Stimulated activated CD8-positive, alpha-beta memory T cell treated with anti-CD3 and anti-CD28 coated beads, Interleukin-12 subunit alpha, Interleukin-12 subunit beta, amount 100 ng/mL, for 1 hour (primary cell): ENCODE measurements around the gene TRIM54.

Experiments used
- DNase-seq: peaks from one replicate; pipeline ENCODE4 v3.0.0-alpha.2; 2020; ENCODE audit warnings: low read depth

TRIM54 gene

GRCh38 chr2:27281855-27282559 lies at the start of gene TRIM54:
Gene TRIM54 (plus strand): TSS chr2:27282429. CDS start chr2:27282732, 303 bp downstream.
- DNase-seq, result no peak

GRCh38 chr2:27233341-27233740 lies 48.9 kb upstream of the TRIM54 start:
- no peak for DNase-seq

GRCh38 chr2:27236136-27236535 lies 46.1 kb upstream of the TRIM54 start:
- DNase-seq, result no peak

DNA sequence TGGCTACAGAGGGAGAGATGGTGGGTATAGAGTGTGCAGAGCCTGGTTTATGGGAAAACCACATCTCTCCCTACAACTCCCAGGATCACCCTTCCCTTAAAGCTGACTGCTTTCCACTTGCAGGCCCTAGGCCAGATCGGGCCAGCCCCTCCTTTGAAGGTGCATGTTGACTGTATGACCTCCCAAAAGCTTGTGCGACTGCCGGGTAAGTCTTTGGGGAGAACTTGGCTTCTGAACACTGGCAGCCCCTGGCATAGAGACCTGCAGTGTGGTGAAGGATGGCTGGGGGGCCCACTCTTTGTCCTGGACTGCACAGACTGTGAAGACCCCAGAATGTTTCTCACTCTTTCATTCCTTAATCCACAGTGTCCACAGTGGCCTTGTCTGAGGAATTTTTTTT lies 45.6 kb upstream of the TRIM54 start:
- no peak for DNase-seq

DNA sequence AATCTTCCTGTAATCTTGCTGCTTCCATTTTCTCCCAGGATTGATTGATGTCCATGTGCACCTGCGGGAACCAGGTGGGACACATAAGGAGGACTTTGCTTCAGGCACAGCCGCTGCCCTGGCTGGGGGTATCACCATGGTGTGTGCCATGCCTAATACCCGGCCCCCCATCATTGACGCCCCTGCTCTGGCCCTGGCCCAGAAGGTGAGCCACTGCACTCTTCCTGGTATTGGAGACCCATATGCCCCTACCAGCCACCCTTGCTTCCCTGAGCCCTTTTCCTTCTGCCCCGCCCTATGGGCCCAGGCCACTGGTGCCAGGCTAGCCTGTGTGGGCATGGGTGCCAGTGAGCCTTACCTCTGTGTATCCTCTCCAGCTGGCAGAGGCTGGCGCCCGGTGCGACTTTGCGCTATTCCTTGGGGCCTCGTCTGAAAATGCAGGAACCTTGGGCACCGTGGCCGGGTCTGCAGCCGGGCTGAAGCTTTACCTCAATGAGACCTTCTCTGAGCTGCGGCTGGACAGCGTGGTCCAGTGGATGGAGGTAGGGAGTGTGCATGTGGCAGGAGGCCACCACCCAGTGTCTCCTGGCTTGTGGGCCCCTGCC lies 44.8 kb upstream of the TRIM54 start:
- no peak for DNase-seq

DNA sequence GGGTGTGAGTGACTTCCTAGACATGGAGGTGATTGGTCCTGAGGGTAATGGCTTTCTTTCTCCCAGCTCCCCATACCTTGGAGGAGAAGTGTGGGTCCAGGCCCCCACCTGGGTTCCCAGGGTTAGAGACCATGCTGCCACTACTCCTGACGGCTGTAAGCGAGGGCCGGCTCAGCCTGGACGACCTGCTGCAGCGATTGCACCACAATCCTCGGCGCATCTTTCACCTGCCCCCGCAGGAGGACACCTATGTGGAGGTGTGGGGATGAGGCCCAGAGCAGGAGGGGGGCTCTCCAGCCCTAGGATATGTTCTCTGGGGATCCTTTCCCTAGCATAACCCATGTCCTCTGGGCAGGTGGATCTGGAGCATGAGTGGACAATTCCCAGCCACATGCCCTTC lies 43.3 kb upstream of the TRIM54 start:
- DNase-seq, result no peak

DNA sequence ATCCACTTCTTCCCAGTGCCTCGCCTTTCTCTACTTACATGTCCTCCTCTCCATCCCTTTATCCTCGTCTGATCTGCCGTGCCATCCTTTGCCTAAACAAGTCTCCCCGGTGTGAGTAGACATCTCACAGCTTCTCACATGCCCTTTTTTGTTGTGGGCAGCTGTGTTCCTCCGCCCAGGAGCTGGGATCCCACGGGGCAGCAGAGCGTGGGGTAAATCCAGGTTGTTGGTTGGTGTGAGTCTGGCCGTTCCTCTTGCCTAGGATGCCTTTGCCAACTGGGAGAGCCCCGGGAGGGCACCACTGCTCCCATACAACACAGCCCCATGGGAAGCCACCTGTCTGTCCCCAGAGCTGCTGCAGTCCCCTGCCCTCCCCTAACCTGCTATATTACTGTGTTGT lies 41.8 kb upstream of the TRIM54 start:
- DNase-seq, result no peak

DNA sequence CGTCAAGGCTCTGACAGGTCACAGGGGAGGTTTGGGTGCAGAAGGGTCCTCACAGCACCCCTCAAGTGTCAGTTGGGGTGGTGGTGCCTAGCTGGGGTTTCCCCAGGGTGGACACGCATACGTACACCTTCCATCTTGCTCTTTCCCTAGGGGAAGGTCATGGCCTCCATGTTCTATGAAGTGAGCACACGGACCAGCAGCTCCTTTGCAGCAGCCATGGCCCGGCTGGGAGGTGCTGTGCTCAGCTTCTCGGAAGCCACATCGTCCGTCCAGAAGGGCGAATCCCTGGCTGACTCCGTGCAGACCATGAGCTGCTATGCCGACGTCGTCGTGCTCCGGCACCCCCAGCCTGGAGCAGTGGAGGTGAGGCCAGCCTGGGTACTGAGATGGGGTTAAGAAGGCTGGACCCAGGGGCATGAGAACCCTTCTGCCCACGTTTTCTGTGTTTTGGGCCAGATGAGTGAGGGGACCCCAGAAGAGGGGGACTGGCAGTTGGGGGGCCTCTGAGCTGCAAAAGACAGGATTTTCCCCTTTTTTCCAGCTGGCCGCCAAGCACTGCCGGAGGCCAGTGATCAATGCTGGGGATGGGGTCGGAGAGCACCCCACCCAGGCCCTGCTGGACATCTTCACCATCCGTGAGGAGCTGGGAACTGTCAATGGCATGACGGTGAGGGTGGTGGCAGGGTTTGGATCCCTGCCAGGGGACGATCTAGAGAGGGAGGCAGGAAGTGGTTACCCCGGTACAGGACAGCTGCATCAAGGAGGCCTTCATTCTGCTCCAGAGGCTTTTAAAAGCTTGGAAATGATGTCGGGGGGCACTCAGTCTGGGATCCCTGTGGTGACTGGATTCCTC lies 40.2 kb upstream of the TRIM54 start:
- no peak for DNase-seq

DNA sequence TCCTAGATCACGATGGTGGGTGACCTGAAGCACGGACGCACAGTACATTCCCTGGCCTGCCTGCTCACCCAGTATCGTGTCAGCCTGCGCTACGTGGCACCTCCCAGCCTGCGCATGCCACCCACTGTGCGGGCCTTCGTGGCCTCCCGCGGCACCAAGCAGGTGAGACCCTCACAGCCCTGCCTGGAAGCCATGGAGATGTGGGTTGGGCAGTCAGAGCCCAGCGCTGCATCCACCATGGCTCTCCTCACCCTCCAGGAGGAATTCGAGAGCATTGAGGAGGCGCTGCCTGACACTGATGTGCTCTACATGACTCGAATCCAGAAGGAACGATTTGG lies 39.6 kb upstream of the TRIM54 start:
- no peak for DNase-seq

DNA sequence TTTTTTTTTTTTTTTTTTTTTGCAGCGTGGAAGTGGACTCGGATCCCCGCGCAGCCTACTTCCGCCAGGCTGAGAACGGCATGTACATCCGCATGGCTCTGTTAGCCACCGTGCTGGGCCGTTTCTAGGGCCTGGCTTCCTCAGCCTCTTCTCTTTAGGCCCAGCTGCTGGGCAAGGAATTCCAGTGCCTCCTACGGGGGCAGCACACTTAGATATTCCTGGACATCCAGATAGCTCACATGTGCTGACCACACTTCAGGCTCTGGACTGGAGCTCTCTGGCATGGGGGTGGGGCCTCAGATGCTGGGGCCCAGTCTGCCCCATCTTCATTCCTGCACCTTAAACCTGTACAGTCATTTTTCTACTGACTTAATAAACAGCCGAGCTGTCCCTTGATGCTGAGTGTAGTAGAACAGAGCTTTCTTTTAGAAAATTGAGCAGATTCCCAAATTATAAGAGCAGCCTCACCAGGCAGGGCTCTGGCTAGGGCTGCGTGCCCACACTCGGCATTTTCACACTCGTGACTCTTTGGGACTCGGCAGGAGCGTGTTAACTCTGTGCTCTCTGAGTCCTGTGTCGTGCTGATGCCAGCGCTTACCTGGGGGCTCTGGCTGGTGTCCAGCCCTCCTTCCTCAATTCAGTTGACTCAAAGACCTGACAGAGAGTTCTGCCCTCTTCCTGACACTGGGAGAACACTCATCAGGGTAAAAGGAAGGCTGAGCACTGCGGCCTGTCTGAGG lies 38.7 kb upstream of the TRIM54 start:
- no peak for DNase-seq

GRCh38 chr2:27245116-27245515 lies 37.1 kb upstream of the TRIM54 start:
- DNase-seq, result no peak

DNA sequence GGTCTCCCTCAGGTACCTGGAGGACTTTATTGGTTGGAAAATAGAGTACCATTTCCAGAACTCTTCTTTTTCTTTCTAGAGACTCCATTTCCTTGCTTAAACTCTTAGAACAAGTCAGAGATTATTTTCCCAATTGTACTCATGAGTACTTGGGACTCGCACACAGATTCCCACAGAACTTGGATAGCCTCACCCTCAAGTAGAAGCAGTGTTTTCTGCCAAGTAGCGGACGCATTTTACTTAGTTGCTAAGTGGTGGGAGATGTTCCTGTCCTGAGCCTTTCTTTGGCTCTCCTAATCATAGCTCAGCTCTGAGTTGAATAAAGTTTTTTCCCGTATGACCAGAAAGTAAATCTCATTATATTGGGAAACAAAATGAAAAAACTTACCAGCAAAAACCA lies 36.6 kb upstream of the TRIM54 start:
- no peak for DNase-seq

GRCh38 chr2:27247893-27248292 lies 34.3 kb upstream of the TRIM54 start:
- no peak for DNase-seq

GRCh38 chr2:27249159-27249890 lies 32.9 kb upstream of the TRIM54 start:
- DNase-seq, result no peak

DNA sequence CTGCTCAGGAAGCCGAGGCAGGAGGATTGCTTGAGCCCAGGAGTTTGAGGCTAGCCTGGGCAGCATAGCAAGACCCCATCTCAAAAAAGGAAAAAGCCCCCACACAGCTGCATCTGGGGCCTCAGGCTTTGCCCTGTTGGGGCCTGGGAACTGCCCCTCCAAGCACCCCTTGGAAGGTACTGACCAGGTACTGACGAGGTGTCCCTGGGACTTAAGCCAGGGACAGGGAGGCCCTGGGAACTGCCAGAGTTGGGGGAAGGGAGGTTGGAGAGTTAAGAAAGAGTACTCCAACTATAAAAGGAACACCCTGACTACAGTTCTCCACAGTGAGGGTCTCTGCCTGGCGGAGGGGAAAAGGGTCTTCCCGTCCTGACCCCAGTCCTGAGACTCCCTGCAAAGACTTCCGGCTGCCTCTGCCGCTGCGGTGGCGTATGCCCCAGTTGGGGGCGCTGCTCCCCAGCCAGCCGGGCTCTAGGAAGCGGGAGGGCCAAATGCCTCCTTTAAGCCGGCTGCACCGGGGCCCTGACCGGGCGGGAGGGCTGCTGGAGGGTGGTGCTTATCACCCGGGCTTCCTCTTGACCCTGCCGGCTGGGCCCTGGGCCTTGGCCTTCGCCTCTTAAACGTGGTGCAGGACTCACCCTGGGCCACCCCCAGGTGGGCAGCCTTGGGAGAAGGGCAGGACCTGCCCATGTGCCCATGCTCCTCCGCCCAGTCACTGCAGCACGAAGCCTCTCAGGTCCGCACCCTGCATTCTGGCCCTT lies 32.2 kb upstream of the TRIM54 start:
- DNase-seq, result no peak

DNA sequence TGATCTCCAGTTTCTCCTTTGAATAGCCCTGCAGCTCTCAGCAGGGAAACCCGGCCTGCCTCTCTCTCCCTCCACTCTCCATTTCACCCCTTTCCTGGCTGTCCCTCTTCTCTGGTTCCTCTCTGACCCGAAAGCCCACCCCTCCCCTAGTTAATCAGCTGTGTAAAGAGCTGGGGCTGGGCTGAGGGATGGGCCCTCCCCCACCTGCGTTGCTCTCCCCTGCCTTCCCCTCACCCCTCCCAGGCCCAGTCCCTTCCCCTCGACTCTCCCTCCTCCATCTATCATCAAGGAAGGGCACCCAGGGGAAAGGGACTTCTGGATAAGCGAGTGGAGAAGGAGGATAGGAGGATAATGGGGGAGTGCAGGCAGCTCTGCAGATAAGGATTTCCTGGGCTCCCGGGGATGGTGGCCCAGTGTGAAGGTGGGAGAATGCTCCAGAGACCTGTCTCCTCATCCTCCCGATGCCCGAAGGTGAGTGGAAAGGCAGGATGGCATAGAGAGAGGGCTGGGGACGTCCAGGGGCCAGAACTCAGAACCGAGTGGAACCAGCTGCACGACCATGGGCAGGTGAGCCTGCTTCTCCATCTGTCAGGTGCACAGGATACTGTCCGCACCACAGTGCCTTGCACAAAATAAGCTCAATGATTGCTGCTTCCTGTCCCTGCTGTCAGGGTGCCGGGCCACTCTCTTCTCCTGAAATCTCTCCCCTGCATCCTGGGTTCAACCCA lies 31.4 kb upstream of the TRIM54 start:
- DNase-seq, result no peak

- DNase-seq, result no peak
Measured at GRCh38 chr2:27251766-27252165, 30.5 kb upstream of the TRIM54 start.

DNA sequence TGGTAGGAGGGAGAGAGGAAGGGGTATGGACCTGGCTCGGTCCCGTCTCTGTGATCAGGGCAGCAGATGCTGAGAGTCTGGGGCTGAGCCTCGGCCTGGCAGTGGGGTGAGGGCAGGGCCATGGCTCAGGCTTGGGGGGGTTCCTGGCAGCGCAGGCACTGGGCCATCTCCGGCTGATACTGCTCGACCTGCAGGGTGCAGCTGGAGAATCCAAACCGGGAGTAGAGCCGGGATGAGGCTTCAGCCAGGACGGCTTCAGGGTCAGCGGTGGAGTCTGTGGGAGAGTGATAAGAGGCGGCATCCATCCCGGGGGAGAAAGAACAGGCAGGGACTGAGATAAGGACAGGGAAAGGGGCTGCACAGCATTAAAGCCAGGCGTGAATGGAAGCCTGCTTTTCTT lies 27.0 kb upstream of the TRIM54 start:
- DNase-seq, result no peak

GRCh38 chr2:27255660-27256059 lies 26.6 kb upstream of the TRIM54 start:
- DNase-seq, result no peak

DNA sequence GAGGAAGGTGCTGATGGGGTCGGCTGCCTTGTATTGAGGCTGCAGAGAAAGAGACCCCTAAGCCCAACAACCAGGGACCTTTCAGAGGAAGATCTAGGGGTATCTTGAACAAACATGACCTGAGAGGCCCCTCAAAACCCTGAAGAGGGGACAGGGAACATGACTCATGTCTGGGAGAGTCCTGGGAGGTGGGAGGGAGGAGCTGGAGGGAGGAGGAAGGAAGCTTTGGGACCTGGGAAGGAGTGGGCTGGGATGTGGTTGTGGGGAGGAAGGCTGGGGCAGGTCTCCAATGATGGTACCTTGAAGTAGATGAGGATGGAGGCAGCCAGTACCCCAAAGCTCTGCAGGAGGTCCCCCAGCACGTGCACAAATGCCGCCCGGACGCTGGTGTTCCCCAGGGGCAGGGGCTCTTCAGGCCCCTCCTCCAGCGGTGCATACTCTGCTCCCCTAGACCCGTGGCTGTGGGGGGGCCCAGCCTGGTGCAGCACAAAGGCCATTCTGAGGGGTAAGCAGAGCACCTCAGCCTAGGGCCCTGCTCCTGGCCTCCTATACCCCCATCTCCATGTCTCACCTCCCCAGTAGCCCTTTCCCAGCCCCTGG lies 25.3 kb upstream of the TRIM54 start:
- no peak for DNase-seq
